K562 (cell line): ENCODE results near the gene SHTN1. TPM values are rescaled to one million over a fixed set of nuclear protein-coding genes. Genes with fewer than 3 reads are reported as not detected.

Experiments
- ATAC-seq: fragments of 200-7000 bp; cut with Tn5 transposase; 3 replicates; pipeline ENCODE4 v1.9.1; 2020; ENCODE audit warnings: moderate library complexity
- BruUV-seq: library from RNA; stranded (reverse); fragments of 400-500 nt; replicated peaks from 2 replicates; lab custom pipeline; 2021; lab: Mats Ljungman, UMichigan
- CTCF ChIA-PET: fragments of 300-600 bp; formaldehyde crosslinking; extraction: SDS; loops from one replicate; lab custom pipeline; 2021; ENCODE audit warnings: low intra/inter-chr PET ratio; lab: Yijun Ruan, JAX
- POLR2A ChIA-PET: fragments of 300-600, 350-650 bp; sonication (Branson Sonifier 250); formaldehyde crosslinking; extraction: SDS; loops from one replicate; lab custom pipeline; 2021; ENCODE audit warnings: antibody characterized with exemption, inconsistent platforms; lab: Yijun Ruan, JAX
- DNase-seq, 4 experiments: peaks; one replicate each; pipeline versions ENCODE4 v3.0.0 to v3.0.0-alpha.2; 2011 to 2018; ENCODE audit warnings: low spot score in 3 of 4, mixed read lengths in 3 of 4; ENCODE audit errors: extremely low read depth in 1 of 4
- FAIRE-seq: peaks from 2 replicates; lab custom pipeline; 2011; peaks lifted over from hg19 to GRCh38; lab: Jason Lieb, UNC
- H2AFZ ChIP-seq: 2 replicates; pipeline ENCODE4 v1.6.0; 2011; ENCODE audit warnings: low read depth, low read length, control low read depth, inconsistent platforms
- H3K27ac ChIP-seq: fragments of 200-600 bp; 3 replicates; pipeline ENCODE4 v1.8.0; 2011; ENCODE audit warnings: low read depth, mild to moderate bottlenecking, control low read depth, inconsistent platforms, low read length, moderate library complexity, mixed read lengths; ENCODE audit errors: extremely low read depth
- H3K27me3 ChIP-seq, 2 experiments: fragments of 300-600 bp in 1 of 2; 2 replicates in 1 of 2; 3 replicates in 1 of 2; pipeline versions ENCODE4 v1.6.0 to v1.8.0; 2011; ENCODE audit warnings: inconsistent platforms in 2 of 2, low read length in 2 of 2, mild to moderate bottlenecking in 1 of 2, mixed read lengths in 1 of 2, moderate library complexity in 1 of 2; ENCODE audit not compliant: control insufficient read depth in 2 of 2, insufficient read depth in 2 of 2
- H3K36me3 ChIP-seq: fragments of 300-600 bp; 3 replicates; pipeline ENCODE4 v1.8.0; 2011; ENCODE audit warnings: mild to moderate bottlenecking, low read length, inconsistent platforms; ENCODE audit not compliant: control insufficient read depth, insufficient read depth
- H3K4me1 ChIP-seq, 2 experiments: fragments of 200-600 bp in 1 of 2; replicated peaks in 1 of 2; 2 replicates in 1 of 2; 3 replicates in 1 of 2; pipeline versions ENCODE4 v1.5.1 to v1.8.0; 2011; ENCODE audit warnings: inconsistent platforms in 2 of 2, low read length in 2 of 2, mild to moderate bottlenecking in 1 of 2, mixed read lengths in 1 of 2, moderate library complexity in 1 of 2; ENCODE audit not compliant: control insufficient read depth in 2 of 2, insufficient read depth in 2 of 2
- H3K4me2 ChIP-seq: 2 replicates; pipeline ENCODE4 v1.6.1; 2011; ENCODE audit warnings: low read length, control low read depth, inconsistent platforms, mixed read lengths; ENCODE audit not compliant: insufficient read depth
- H3K4me3 ChIP-seq: fragments of 200-600 bp; sonication (generic), shearing (Covaris generic); 2 replicates; pipeline ENCODE4 v1.5.1; 2016; ENCODE audit warnings: control low read depth, inconsistent platforms
- H3K79me2 ChIP-seq: fragments of 200-600 bp; 3 replicates; pipeline ENCODE4 v1.8.0; 2011; ENCODE audit warnings: low read length, inconsistent platforms; ENCODE audit not compliant: control insufficient read depth, insufficient read depth
- H3K9ac ChIP-seq, 2 experiments: 2 replicates each; pipeline versions ENCODE4 v1.6.0 to v1.6.1; 2011; ENCODE audit warnings: low read depth in 2 of 2, low read length in 2 of 2, control low read depth in 1 of 2, inconsistent platforms in 1 of 2, mild to moderate bottlenecking in 1 of 2, mixed read lengths in 1 of 2; ENCODE audit not compliant: insufficient read depth in 1 of 2
- H3K9me1 ChIP-seq: one replicate; pipeline ENCODE4 v1.6.0; 2011; ENCODE audit warnings: inconsistent platforms, mild to moderate bottlenecking, low read length, moderate library complexity; ENCODE audit not compliant: control insufficient read depth, insufficient read depth
- H3K9me3 ChIP-seq: replicated peaks from 2 replicates; pipeline ENCODE4 v1.5.1; 2011; ENCODE audit warnings: low read depth, low read length, inconsistent platforms; ENCODE audit not compliant: control insufficient read depth, insufficient read depth
- H4K20me1 ChIP-seq: replicated peaks from 2 replicates; pipeline ENCODE4 v1.6.1; 2011; ENCODE audit warnings: low read length, inconsistent platforms, mixed read lengths; ENCODE audit not compliant: control insufficient read depth, insufficient read depth
- EP300 ChIP-seq: IDR thresholded peaks from 2 replicates; pipeline ENCODE4 v1.6.1; 2012; ENCODE audit warnings: low read length, improper control_type of control experiment
- FUS ChIP-seq: fragments of 200-400 bp; formaldehyde crosslinking; optimal IDR thresholded peaks from 2 replicates; pipeline ENCODE3; 2017; ENCODE audit warnings: low read depth, low read length
- MTA1 ChIP-seq: fragments of 450-650 bp; IDR thresholded peaks from 2 replicates; pipeline ENCODE4 v1.6.1; 2017; ENCODE audit warnings: borderline replicate concordance
- POLR3G ChIP-seq: IDR thresholded peaks from 2 replicates; pipeline ENCODE4 v1.6.1; 2011; ENCODE audit not compliant: insufficient read length, insufficient replicate concordance; ENCODE audit errors: extremely low read depth
- WGBS: fragments of 100-300 bp; shearing (Covaris generic); methylation state at CpG from one replicate; pipeline ENCODE4 v1.1.6; 2016; ENCODE audit warnings: low coverage, mixed read lengths; ENCODE audit not compliant: insufficient coverage; ENCODE audit errors: missing lambda C conversion rate; 5-methylcytosine and 5-hydroxymethylcytosine counted together
- in situ Hi-C: fragments of 300-500 bp; cut with MboI; formaldehyde crosslinking; loops from 4 replicates; pipeline ENCODE4 v1.15.0; 2018; ENCODE audit warnings: inconsistent platforms, mixed read lengths
- intact Hi-C: fragments of 100-400 bp; cut with micrococcal nuclease; formaldehyde crosslinking; loops from 2 replicates; pipeline ENCODE4 v1.14.2; 2022
- polyA plus RNA-seq, 8 experiments: library from polyadenylated mRNA; depleted of rRNA in 4 of 8; stranded (reverse) in 5 of 8; unstranded in 3 of 8; fragments of >200 nt; fragmentation: Nextera tagmentation in 2 of 8; fragmentation: Illumina TruSeq in 1 of 8; extraction: Ambion mirVana in 2 of 8; extraction: Trizol in 1 of 8; gene quantifications; 2 replicates each; pipeline versions ENCODE4 v1.2.1 to v1.2.3, GENCODE V29; 2011 to 2014; ENCODE audit warnings: inconsistent platforms in 1 of 8, missing spikeins in 1 of 8
- total RNA-seq, 7 experiments: library from RNA; depleted of rRNA in 6 of 7; stranded (reverse); fragments of >200 nt in 6 of 7; fragmentation: Illumina TruSeq in 2 of 7; extraction: Trizol in 2 of 7; gene quantifications; 2 replicates each; pipeline versions ENCODE4 v1.2.1 to v1.2.3, GENCODE V29; 2011 to 2021; ENCODE audit warnings: low replicate concordance in 1 of 7
- TF ChIP-seq, protein P1 (sequence below): fragments of 250-450 bp; sonication (Bioruptor Pico); IDR thresholded peaks from 2 replicates; pipeline ENCODE4 v1.5.1; 2021; ENCODE audit warnings: mild to moderate bottlenecking
- TF ChIP-seq, protein P2 (sequence below): sonication (generic); formaldehyde crosslinking; IDR thresholded peaks from 2 replicates; pipeline ENCODE4 v1.8.1; 2023; ENCODE audit warnings: mild to moderate bottlenecking, missing genetic modification reagents

Gene SHTN1
- total and polyA plus RNA-seq, 9 of the 15 experiments (the other 6 are each of a cell fraction or from before 2014, with no cell fraction given): 5.4 to 21.3 (median 13.3) TPM

DNA sequence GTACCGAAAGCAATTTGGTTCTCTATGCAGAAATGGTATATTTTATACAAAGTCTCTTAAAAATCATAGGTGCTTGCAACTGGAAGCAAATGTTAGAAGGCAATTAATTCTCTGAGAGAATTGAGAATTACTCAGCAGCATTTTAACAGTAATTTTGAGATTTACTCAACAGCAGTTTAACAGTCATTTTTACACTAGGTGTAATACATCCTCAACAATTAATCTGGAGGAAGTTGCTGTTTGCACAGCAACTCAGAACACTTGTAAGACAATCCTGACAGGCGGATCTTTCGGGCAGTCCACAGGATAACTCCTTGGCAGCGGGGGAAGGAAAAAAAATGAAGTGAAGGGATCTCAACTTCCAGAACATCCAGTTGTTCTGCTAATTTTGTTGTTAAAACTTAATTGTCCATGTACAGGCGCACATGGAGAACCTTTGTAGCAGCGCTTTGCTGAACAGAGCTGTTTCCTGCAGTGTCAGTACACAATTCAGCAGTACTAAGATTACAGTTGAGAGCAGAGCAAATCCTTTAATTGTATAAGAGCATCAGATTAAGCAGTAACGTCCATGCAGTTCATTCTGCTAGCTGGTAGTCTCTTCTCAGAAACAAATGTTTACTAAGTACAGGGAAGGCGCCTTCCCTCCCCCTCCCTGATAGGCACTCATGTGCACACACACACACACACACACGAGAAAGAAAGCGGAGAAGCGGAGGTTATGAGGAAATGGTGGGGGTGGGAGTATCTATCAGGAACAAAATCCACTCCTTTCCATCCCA, 111.9 kb downstream of the SHTN1 start (continued):
- TF ChIP-seq FUS (no peak), POLR3G (no peak)
- TF ChIP-seq, protein P1, sequence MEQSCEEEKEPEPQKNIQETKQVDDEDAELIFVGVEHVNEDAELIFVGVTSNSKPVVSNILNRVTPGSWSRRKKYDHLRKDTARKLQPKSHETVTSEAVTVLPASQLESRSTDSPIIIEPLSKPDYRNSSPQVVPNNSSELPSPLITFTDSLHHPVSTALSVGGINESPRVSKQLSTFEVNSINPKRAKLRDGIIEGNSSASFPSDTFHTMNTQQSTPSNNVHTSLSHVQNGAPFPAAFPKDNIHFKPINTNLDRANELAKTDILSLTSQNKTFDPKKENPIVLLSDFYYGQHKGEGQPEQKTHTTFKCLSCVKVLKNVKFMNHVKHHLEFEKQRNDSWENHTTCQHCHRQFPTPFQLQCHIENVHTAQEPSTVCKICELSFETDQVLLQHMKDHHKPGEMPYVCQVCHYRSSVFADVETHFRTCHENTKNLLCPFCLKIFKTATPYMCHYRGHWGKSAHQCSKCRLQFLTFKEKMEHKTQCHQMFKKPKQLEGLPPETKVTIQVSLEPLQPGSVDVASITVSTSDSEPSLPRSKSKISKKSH (CRISPR knock-in tag): no peak
- TF ChIP-seq, protein P2, sequence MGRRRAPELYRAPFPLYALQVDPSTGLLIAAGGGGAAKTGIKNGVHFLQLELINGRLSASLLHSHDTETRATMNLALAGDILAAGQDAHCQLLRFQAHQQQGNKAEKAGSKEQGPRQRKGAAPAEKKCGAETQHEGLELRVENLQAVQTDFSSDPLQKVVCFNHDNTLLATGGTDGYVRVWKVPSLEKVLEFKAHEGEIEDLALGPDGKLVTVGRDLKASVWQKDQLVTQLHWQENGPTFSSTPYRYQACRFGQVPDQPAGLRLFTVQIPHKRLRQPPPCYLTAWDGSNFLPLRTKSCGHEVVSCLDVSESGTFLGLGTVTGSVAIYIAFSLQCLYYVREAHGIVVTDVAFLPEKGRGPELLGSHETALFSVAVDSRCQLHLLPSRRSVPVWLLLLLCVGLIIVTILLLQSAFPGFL (CRISPR knock-in tag): no peak
- TF ChIP-seq, all 486 proteins: peak for 0

DNA sequence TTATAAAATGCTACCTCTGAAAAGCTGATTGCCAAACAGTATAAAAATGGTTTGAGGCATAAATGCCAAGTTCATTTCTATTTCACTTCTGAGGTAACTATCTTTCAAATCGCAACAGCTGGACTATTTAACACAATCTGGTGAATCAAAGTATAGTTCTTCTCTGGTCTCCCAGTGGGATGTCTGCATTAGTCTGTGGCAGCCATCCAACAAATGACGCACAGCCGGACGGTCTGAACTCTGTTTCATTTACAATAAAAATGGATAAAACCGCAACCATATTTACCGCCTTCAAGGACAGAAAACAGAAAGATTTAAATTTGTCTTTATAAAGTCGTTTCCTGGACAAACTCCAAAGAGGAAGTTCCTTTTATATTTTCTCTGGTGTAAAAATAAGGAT, 113.8 kb downstream of the SHTN1 start:
- ChIA-PET POLR2A (no interaction called here), CTCF (no interaction called here)
- Histone ChIP-seq H3K9ac (no peak overlapping the region), H3K27me3 (no peaks in the 10 kb centered on the region), H2AFZ (no peak overlapping the region), H3K79me2 (no peaks in the 10 kb centered on the region), H3K36me3 (peaks cover 25% of the 10 kb centered on the region; the same call in 2 of the 3 replicates), H3K9me1 (no peaks in the 10 kb centered on the region), H3K4me3 (no peak overlapping the region), H4K20me1 (no peaks in the 10 kb centered on the region), H3K4me2 (no peak overlapping the region), H3K9me3 (no peaks in the 10 kb centered on the region), H3K4me1 (no peaks in the 10 kb centered on the region), H3K27ac (no peak overlapping the region)
- WGBS: 91% methylated on average over 7 of the region's 7 CpGs
- FAIRE-seq (no peak), DNase-seq (no peak), ATAC-seq (no peak)
- in situ Hi-C loops (no loop called here), intact Hi-C loops (no loop called here)
- TF ChIP-seq EP300: no peak
- TF ChIP-seq MTA1: no peak
- BruUV-seq: no TSS peak
